Stimulated activated CD8-positive, alpha-beta memory T cell treated with anti-CD3 and anti-CD28 coated beads, Interleukin-12 subunit alpha, Interleukin-12 subunit beta, amount 100 ng/mL, for 24 hours (primary cell): ENCODE measurements around the gene TRIM4.

Source experiments
- DNase-seq: peaks from one replicate; pipeline ENCODE4 v3.0.0-alpha.2; 2020; ENCODE audit errors: extremely low read depth

TRIM4 gene

GRCh38 chr7:99842926-99843325 lies 76.4 kb downstream of the TRIM4 start:
- no peak for DNase-seq
